HUDEP-2 (cell line): ENCODE data around the gene GPHA2.
A peak's percentile ranks its signal among the peaks of the same experiment; 100 is the strongest.

ENCODE experiments used
- DNase-seq, 76 experiments: peaks; one replicate each; lab custom pipeline; 2025; ENCODE audit not compliant: unreplicated experiment in 76 of 76; lab: John Stamatoyannopoulos, UW

The GPHA2 gene

GRCh38 chr11:64892838-64893193 is 42.9 kb downstream of the GPHA2 start:
- DNase-seq = no peak

- no peak for DNase-seq
Measured at GRCh38 chr11:64892411-64892831, 43.3 kb downstream of the GPHA2 start.

GRCh38 chr11:64891880-64892279 is 43.8 kb downstream of the GPHA2 start:
- no peak for DNase-seq

GRCh38 chr11:64891215-64891848 is 44.4 kb downstream of the GPHA2 start:
- DNase-seq = no peak

- no peak for DNase-seq
Measured at GRCh38 chr11:64890522-64890939, 45.2 kb downstream of the GPHA2 start.

- peak in 75 of 76 experiments; percentile 84 to 99 (median 94) for DNase-seq
Measured at GRCh38 chr11:64888729-64889511, 46.8 kb downstream of the GPHA2 start.

- DNase-seq = no peak
Measured at GRCh38 chr11:64888406-64888728, 47.3 kb downstream of the GPHA2 start.

GRCh38 chr11:64887757-64888405 is 47.8 kb downstream of the GPHA2 start:
- DNase-seq = peak in 70 of 76 experiments; percentile 21 to 89 (median 74)

GRCh38 chr11:64887234-64887756 is 48.4 kb downstream of the GPHA2 start:
- DNase-seq = no peak

- DNase-seq = peak in 71 of 76 experiments; percentile 22 to 89 (median 68)
Measured at GRCh38 chr11:64885367-64886286, 50.1 kb downstream of the GPHA2 start.
